Gastrocnemius medialis (tissue), 4 donors: ENCODE results near the gene XYLB. TPM values are rescaled to one million over a fixed set of nuclear protein-coding genes. Genes with fewer than 3 reads are reported as not detected.

Source experiments
- ATAC-seq, 2 donors: fragments of 150-250 bp; one replicate each; pipeline ENCODE4 v1.9.1; 2016
- DNase-seq, 2 donors: peaks; one replicate each; pipeline ENCODE4 v3.0.0-alpha.2; 2019
- H3K27ac ChIP-seq, 4 donors: fragments of 200-600 bp; sonication (generic); 1 replicate in 1 of 4; 2 replicates in 3 of 4; pipeline ENCODE4 v1.5.1; 2016 to 2018; ENCODE audit warnings: mild to moderate bottlenecking in 2 of 4, moderate library complexity in 1 of 4
- H3K27me3 ChIP-seq, 3 donors: fragments of 200-600 bp; sonication (generic) in 2 of 3; 1 replicate in 1 of 3; 2 replicates in 2 of 3; pipeline versions ENCODE4 v1.5.1 to v1.6.0; 2016 to 2019; ENCODE audit warnings: mild to moderate bottlenecking in 1 of 3, moderate library complexity in 1 of 3
- H3K36me3 ChIP-seq, 2 donors: fragments of 200-600 bp; sonication (generic) in 1 of 2; one replicate each; pipeline ENCODE4 v1.5.1; 2017 to 2018
- H3K4me1 ChIP-seq, 2 donors: fragments of 200-600 bp; sonication (generic) in 1 of 2; one replicate each; pipeline ENCODE4 v1.5.1; 2016 to 2017; ENCODE audit warnings: mild to moderate bottlenecking in 2 of 2
- H3K4me3 ChIP-seq, 4 donors: fragments of 200-600 bp; sonication (generic) in 3 of 4; 1 replicate in 1 of 4; 2 replicates in 3 of 4; pipeline ENCODE4 v1.5.1; 2016 to 2019; ENCODE audit warnings: mild to moderate bottlenecking in 2 of 4
- H3K9me3 ChIP-seq, 3 donors: fragments of 200-600 bp; sonication (generic) in 2 of 3; 1 replicate in 1 of 3; 2 replicates in 2 of 3; pipeline ENCODE4 v1.5.1; 2016 to 2019
- CTCF ChIP-seq, 5 experiments: fragments of 450-650 bp in 3 of 5; fragments of 200-600 bp in 2 of 5; sonication (generic) in 2 of 5; IDR thresholded peaks in 4 of 5; conservative IDR thresholded peaks in 1 of 5; 1 replicate in 4 of 5; 2 replicates in 1 of 5; pipeline ENCODE4 v1.5.1; 2016 to 2019; ENCODE audit warnings: antibody characterized with exemption in 5 of 5, mild to moderate bottlenecking in 3 of 5, moderate library complexity in 3 of 5
- POLR2A ChIP-seq, 2 donors: fragments of 450-650 bp; IDR thresholded peaks; one replicate each; pipeline ENCODE4 v1.6.1; 2017; ENCODE audit warnings: antibody characterized with exemption in 2 of 2, mild to moderate bottlenecking in 2 of 2, moderate library complexity in 2 of 2
- in situ Hi-C, 4 donors: fragments of 200-750 bp; cut with MboI; loops; one replicate each; pipeline versions ENCODE4 v1.15.0 to v1.8.0; 2017; ENCODE audit warnings: low sequenced_read_pairs in 4 of 4
- intact Hi-C: fragments of 100-400 bp; cut with DNase I; formaldehyde crosslinking; loops from one replicate; pipeline ENCODE4 v1.15.1; 2023; ENCODE audit warnings: low total_unique reads
- total RNA-seq, 4 donors: library from RNA; depleted of rRNA; stranded (reverse); fragments of >200 nt; gene quantifications; one replicate each; pipeline versions ENCODE4 v1.1.0 to v1.2.3, GENCODE V29; 2016

XYLB gene
- total RNA-seq, 4 donors from 2014 or later, result 0.23 to 1.1 (median 0.44) TPM

GRCh38 chr3:38365469-38366062, 19.0 kb downstream of the XYLB start:
- no peak for TF ChIP-seq CTCF (IDR thresholded peaks at IDR 0.05 in 4 of 5, conservative IDR thresholded peaks at IDR 0.05 in 1 of 5)
- TF ChIP-seq POLR2A (IDR thresholded peaks at IDR 0.05), result no peak
- intact Hi-C loops, result no loop called here
- Histone ChIP-seq H3K4me1 (no peaks in the 10 kb centered on the region), H3K27ac (no peak overlapping the region), H3K4me3 (no peak overlapping the region), H3K36me3 (no peaks in the 10 kb centered on the region), H3K27me3 (no peaks in the 10 kb centered on the region), H3K9me3 (no peaks in the 10 kb centered on the region)
- in situ Hi-C loops, result no loop called here
- DNase-seq, result no peak
- ATAC-seq, result no peak

DNA sequence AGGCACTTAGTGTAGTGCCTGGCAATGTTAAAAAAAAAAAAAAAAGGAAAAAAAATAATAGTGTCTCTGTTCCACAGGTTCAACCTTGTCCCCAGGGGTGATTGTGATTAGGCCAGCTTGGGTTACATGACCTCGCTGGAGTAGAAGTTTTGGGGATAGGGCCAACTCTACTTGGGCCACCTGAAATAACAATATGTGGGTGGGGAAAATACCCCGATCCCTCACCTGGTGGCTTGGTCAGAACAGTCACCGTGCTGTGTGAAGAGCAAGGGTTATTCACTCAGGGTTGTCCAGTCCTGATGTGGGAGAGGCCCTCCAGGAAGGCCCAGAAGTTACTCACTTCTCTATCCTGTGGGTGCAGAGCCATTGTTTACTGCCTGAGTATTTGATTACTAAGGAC, 19.5 kb downstream of the XYLB start:
- no peak for TF ChIP-seq POLR2A (IDR thresholded peaks at IDR 0.05)
- no peak for TF ChIP-seq CTCF (IDR thresholded peaks at IDR 0.05 in 4 of 5, conservative IDR thresholded peaks at IDR 0.05 in 1 of 5)
- Histone ChIP-seq H3K4me3 (no peak overlapping the region), H3K9me3 (no peaks in the 10 kb centered on the region), H3K27me3 (no peaks in the 10 kb centered on the region), H3K27ac (no peak overlapping the region), H3K4me1 (no peaks in the 10 kb centered on the region), H3K36me3 (no peaks in the 10 kb centered on the region)
- intact Hi-C loops (no loop called here), in situ Hi-C loops (no loop called here)
- DNase-seq (no peak), ATAC-seq (no peak)

DNA sequence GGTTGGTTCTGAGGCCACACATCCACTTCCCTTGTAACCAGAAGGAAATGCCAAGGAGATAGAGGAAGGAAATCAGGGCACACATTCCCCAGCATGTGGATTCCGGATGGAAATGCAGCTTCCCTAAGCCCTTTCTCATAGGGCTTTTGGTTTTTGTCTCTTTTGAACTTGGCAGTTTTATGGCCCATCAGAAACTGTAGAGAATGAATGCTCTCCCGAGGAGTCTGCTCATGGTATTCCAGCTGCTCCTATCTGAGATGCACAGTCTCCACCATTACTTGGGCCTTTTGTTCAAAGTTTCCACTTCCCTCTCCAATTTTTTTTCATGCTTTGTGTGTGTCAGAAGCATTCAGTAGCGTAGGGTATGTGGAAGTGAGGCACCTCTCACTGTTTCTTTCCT, 21.2 kb downstream of the XYLB start:
- no peaks in the 10 kb centered on the region for H3K4me1 ChIP-seq
- ATAC-seq, result no peak
- H3K36me3 ChIP-seq, result no peaks in the 10 kb centered on the region

GRCh38 chr3:38368238-38368637, 21.7 kb downstream of the XYLB start:
- TF ChIP-seq CTCF (IDR thresholded peaks at IDR 0.05 in 4 of 5, conservative IDR thresholded peaks at IDR 0.05 in 1 of 5) (no peak), POLR2A (IDR thresholded peaks at IDR 0.05) (no peak)
- DNase-seq (no peak), ATAC-seq (no peak)
- H3K9me3 ChIP-seq, result no peaks in the 10 kb centered on the region
- intact Hi-C loops (no loop called here), in situ Hi-C loops (no loop called here)
- H3K4me1 ChIP-seq, result no peaks in the 10 kb centered on the region
- H3K27ac ChIP-seq, result no peak overlapping the region
- H3K36me3 ChIP-seq, result no peaks in the 10 kb centered on the region
- H3K4me3 ChIP-seq, result no peak overlapping the region
- no peaks in the 10 kb centered on the region for H3K27me3 ChIP-seq

More for the DNA sequence above, 21.2 kb downstream of the XYLB start:
- Histone ChIP-seq H3K27me3 (no peaks in the 10 kb centered on the region), H3K9me3 (no peaks in the 10 kb centered on the region), H3K27ac (no peak overlapping the region), H3K4me3 (no peak overlapping the region)
- intact Hi-C loops, result no loop called here
- in situ Hi-C loops, result no loop called here
- TF ChIP-seq POLR2A (IDR thresholded peaks at IDR 0.05), result no peak
- no peak for TF ChIP-seq CTCF (IDR thresholded peaks at IDR 0.05 in 4 of 5, conservative IDR thresholded peaks at IDR 0.05 in 1 of 5)
- DNase-seq, result no peak

DNA sequence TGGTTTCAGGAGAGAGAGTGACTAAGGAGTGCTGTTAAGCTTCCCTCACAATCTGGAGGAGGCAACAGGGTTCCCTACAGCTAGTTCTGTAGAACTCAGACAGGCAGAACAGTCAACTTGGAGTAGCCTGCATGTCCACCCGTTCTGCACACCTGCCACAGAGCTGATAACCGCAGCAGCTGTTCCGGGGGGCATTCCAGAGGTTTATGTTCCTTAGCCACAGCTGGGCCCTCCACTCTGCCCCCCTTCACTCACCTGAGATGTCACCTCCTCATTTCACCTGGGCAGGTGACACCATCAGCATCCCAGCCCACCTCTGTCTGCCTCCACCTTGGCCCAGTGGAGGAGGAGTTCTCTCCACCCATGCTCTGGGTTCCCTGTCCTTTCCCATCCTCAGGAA, 22.6 kb downstream of the XYLB start:
- no peak overlapping the region for H3K27ac ChIP-seq
- H3K4me3 ChIP-seq, result no peak overlapping the region
- ATAC-seq, result no peak
- H3K9me3 ChIP-seq, result no peaks in the 10 kb centered on the region
- no peaks in the 10 kb centered on the region for H3K27me3 ChIP-seq
- DNase-seq, result no peak
- in situ Hi-C loops, result no loop called here
- TF ChIP-seq CTCF (IDR thresholded peaks at IDR 0.05 in 4 of 5, conservative IDR thresholded peaks at IDR 0.05 in 1 of 5), result no peak
- no peak for TF ChIP-seq POLR2A (IDR thresholded peaks at IDR 0.05)
- no peaks in the 10 kb centered on the region for H3K4me1 ChIP-seq
- H3K36me3 ChIP-seq, result no peaks in the 10 kb centered on the region
- intact Hi-C loops, result no loop called here
